Loucy (cell line): ENCODE data around the gene GRM7.

Experiments used
- H2AFZ ChIP-seq: fragments of 200-600 bp; sonication (generic); 2 replicates; pipeline ENCODE4 v1.6.0; 2016; ENCODE audit warnings: antibody characterized with exemption, mild to moderate bottlenecking, low read length, moderate library complexity
- H3F3A ChIP-seq: fragments of 200-600 bp; 2 replicates; pipeline ENCODE4 v1.6.0; 2016; ENCODE audit warnings: antibody characterized with exemption, low read depth, mild to moderate bottlenecking
- H3K27me3 ChIP-seq: fragments of 200-600 bp; sonication (generic); 2 replicates; pipeline ENCODE4 v1.6.1; 2014; ENCODE audit warnings: low read length, mild to moderate bottlenecking; ENCODE audit not compliant: insufficient read depth, poor library complexity, severe bottlenecking
- H3K36me3 ChIP-seq: fragments of 200-600 bp; sonication (generic); 2 replicates; pipeline ENCODE4 v1.6.1; 2016; ENCODE audit warnings: low read length; ENCODE audit not compliant: insufficient read depth
- H3K4me1 ChIP-seq: fragments of 200-600 bp; sonication (generic); 2 replicates; pipeline ENCODE4 v1.5.1; 2014; ENCODE audit warnings: low read length, mild to moderate bottlenecking; ENCODE audit not compliant: insufficient read depth, poor library complexity, severe bottlenecking
- H3K4me2 ChIP-seq: fragments of 200-600 bp; sonication (generic); 2 replicates; pipeline ENCODE4 v1.6.0; 2014; ENCODE audit warnings: antibody characterized with exemption, low read length, low read depth, mild to moderate bottlenecking; ENCODE audit not compliant: poor library complexity, severe bottlenecking
- H3K4me3 ChIP-seq: fragments of 200-600 bp; sonication (generic); 2 replicates; pipeline ENCODE4 v1.5.1; 2014; ENCODE audit warnings: low read length, mild to moderate bottlenecking, mixed read lengths; ENCODE audit not compliant: poor library complexity, severe bottlenecking
- H3K79me2 ChIP-seq: fragments of 200-600 bp; sonication (generic); 2 replicates; pipeline ENCODE4 v1.6.1; 2014; ENCODE audit warnings: low read length; ENCODE audit not compliant: insufficient read depth
- H3K9ac ChIP-seq: fragments of 200-600 bp; sonication (generic); 2 replicates; pipeline ENCODE4 v1.6.0; 2014; ENCODE audit warnings: mild to moderate bottlenecking, low read depth, low read length, moderate library complexity; ENCODE audit not compliant: poor library complexity, severe bottlenecking
- H3K9me2 ChIP-seq: fragments of 200-600 bp; sonication (generic); replicated peaks from 2 replicates; pipeline ENCODE4 v1.6.1; 2016; ENCODE audit warnings: low read depth, low read length, mixed read lengths
- H3K9me3 ChIP-seq: fragments of 200-600 bp; sonication (generic); 2 replicates; pipeline ENCODE4 v1.6.1; 2014; ENCODE audit warnings: mild to moderate bottlenecking, antibody characterized with exemption, low read length, low read depth; ENCODE audit not compliant: insufficient read depth
- H4K20me1 ChIP-seq: fragments of 200-600 bp; sonication (generic); 2 replicates; pipeline ENCODE4 v1.6.0; 2014; ENCODE audit warnings: antibody characterized with exemption, low read length, mild to moderate bottlenecking; ENCODE audit not compliant: insufficient read depth, poor library complexity, severe bottlenecking
- CTCF ChIP-seq: fragments of 200-600 bp; sonication (generic); conservative IDR thresholded peaks from 2 replicates; pipeline ENCODE4 v1.5.1; 2014; ENCODE audit warnings: mild to moderate bottlenecking, antibody characterized with exemption, low read length
- EZH2phosphoT487 ChIP-seq: fragments of 200-600 bp; IDR thresholded peaks from 2 replicates; pipeline ENCODE4 v1.6.1; 2018; ENCODE audit warnings: antibody characterized with exemption, mild to moderate bottlenecking, moderate library complexity, borderline replicate concordance

The GRM7 gene

DNA sequence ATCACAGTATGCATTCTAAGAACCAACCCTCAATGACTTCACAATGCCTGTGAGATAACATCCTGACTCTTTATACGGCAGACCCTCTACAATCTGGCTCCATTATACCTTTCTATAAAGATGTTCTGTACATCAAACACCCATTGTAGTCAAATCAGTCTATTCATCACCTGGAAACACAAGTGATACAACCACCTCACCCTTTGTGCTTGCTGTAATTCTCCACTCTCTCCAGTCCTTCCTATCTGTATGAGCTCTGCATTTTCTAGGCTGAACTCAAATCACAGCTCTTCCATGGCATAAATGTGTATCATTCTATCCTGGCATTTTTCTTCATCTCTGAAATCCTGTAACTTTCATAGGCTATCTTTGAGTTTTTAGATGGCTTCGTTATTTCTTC, 539.4 kb downstream of the GRM7 start:
- no peaks in the 10 kb centered on the region for H3K36me3 ChIP-seq
- H3K4me2 ChIP-seq: no peak overlapping the region
- no peaks in the 10 kb centered on the region for H3K4me1 ChIP-seq
- no peaks in the 10 kb centered on the region for H3K27me3 ChIP-seq
- H3K79me2 ChIP-seq: no peaks in the 10 kb centered on the region
- no peak overlapping the region for H3K4me3 ChIP-seq
- H4K20me1 ChIP-seq: no peaks in the 10 kb centered on the region
- H3K9ac ChIP-seq: no peak overlapping the region
- H3F3A ChIP-seq: no peaks in the 10 kb centered on the region
- no peaks in the 10 kb centered on the region for H3K9me3 ChIP-seq
- no peaks in the 10 kb centered on the region for H3K9me2 ChIP-seq
- no peak overlapping the region for H2AFZ ChIP-seq
- TF ChIP-seq EZH2phosphoT487: no peak
- no peak for TF ChIP-seq CTCF

- no peaks in the 10 kb centered on the region for H3K36me3 ChIP-seq
- H4K20me1 ChIP-seq: no peaks in the 10 kb centered on the region
- H3K4me1 ChIP-seq: no peaks in the 10 kb centered on the region
- H3K9me3 ChIP-seq: no peaks in the 10 kb centered on the region
- no peaks in the 10 kb centered on the region for H3K79me2 ChIP-seq
- TF ChIP-seq EZH2phosphoT487 (no peak), CTCF (no peak)
- no peak overlapping the region for H3K9ac ChIP-seq
- no peak overlapping the region for H2AFZ ChIP-seq
- no peak overlapping the region for H3K4me2 ChIP-seq
- H3K4me3 ChIP-seq: no peak overlapping the region
- H3F3A ChIP-seq: no peaks in the 10 kb centered on the region
- H3K27me3 ChIP-seq: no peaks in the 10 kb centered on the region
- H3K9me2 ChIP-seq: no peaks in the 10 kb centered on the region
These were observed 540.5 kb downstream of the GRM7 start for GRCh38 chr3:7401418-7401817.

- H3K4me3 ChIP-seq: no peak overlapping the region
- H3K9me2 ChIP-seq: no peaks in the 10 kb centered on the region
- no peak overlapping the region for H3K9ac ChIP-seq
- H3F3A ChIP-seq: no peaks in the 10 kb centered on the region
- H3K9me3 ChIP-seq: no peaks in the 10 kb centered on the region
- H3K4me2 ChIP-seq: no peak overlapping the region
- no peaks in the 10 kb centered on the region for H4K20me1 ChIP-seq
- H2AFZ ChIP-seq: no peak overlapping the region
- no peak for TF ChIP-seq EZH2phosphoT487
- peak; percentile 33; the same call in 1 of the 2 replicates for TF ChIP-seq CTCF
- H3K36me3 ChIP-seq: no peaks in the 10 kb centered on the region
- H3K27me3 ChIP-seq: no peaks in the 10 kb centered on the region
- H3K4me1 ChIP-seq: no peaks in the 10 kb centered on the region
- H3K79me2 ChIP-seq: no peaks in the 10 kb centered on the region
These were observed 546.2 kb downstream of the GRM7 start for GRCh38 chr3:7407107-7407506.
